Endodermal cell (in vitro differentiated cells): Measurements from ENCODE around the gene CEP112. TPM values are rescaled to one million over a fixed set of nuclear protein-coding genes. Genes with fewer than 3 reads are reported as not detected.

ENCODE experiments used
- DNase-seq: peaks from one replicate; pipeline ENCODE4 v3.0.0-alpha.2; 2017
- H3K27ac ChIP-seq: 2 replicates; pipeline ENCODE4 v1.5.1; 2013; ENCODE audit warnings: mild to moderate bottlenecking, low read depth, low read length, moderate library complexity
- H3K27me3 ChIP-seq: 2 replicates; pipeline ENCODE4 v1.6.1; 2013; ENCODE audit warnings: mild to moderate bottlenecking, low read length, moderate library complexity; ENCODE audit not compliant: insufficient read depth, control insufficient read depth, poor library complexity, severe bottlenecking
- H3K36me3 ChIP-seq: 2 replicates; pipeline ENCODE4 v1.7.0; 2013; ENCODE audit warnings: mild to moderate bottlenecking, low read length, moderate library complexity; ENCODE audit not compliant: control insufficient read depth, insufficient read depth
- H3K4me1 ChIP-seq: one replicate; pipeline ENCODE4 v1.7.0; 2013; ENCODE audit warnings: low read length; ENCODE audit not compliant: control insufficient read depth, insufficient read depth
- H3K4me3 ChIP-seq: 2 replicates; pipeline ENCODE4 v1.5.1; 2013; ENCODE audit warnings: mild to moderate bottlenecking, low read length, moderate library complexity
- H3K9ac ChIP-seq: 2 replicates; pipeline ENCODE4 v1.6.1; 2013; ENCODE audit warnings: mild to moderate bottlenecking, low read length, moderate library complexity; ENCODE audit not compliant: poor library complexity, severe bottlenecking; ENCODE audit errors: extremely low read depth
- H3K9me3 ChIP-seq: 2 replicates; pipeline ENCODE4 v1.6.1; 2013; ENCODE audit warnings: mild to moderate bottlenecking, low read length, moderate library complexity; ENCODE audit not compliant: control insufficient read depth
- H3K27ac Mint-ChIP-seq: 2 replicates; pipeline ENCODE4 v1.8.0; 2020; ENCODE audit warnings: mixed read lengths
- H3K27me3 Mint-ChIP-seq: 2 replicates; pipeline ENCODE4 v1.8.0; 2021; ENCODE audit warnings: mild to moderate bottlenecking, mixed read lengths; ENCODE audit not compliant: insufficient read depth
- H3K36me3 Mint-ChIP-seq: 2 replicates; pipeline ENCODE4 v1.8.0; 2020; ENCODE audit warnings: low read depth, mixed read lengths
- H3K4me1 Mint-ChIP-seq: 2 replicates; pipeline ENCODE4 v1.8.0; 2020; ENCODE audit warnings: mixed read lengths
- H3K4me3 Mint-ChIP-seq: 2 replicates; pipeline ENCODE4 v1.8.0; 2020; ENCODE audit warnings: mild to moderate bottlenecking, moderate library complexity, mixed read lengths
- H3K9me3 Mint-ChIP-seq: 2 replicates; pipeline ENCODE4 v1.8.0; 2020; ENCODE audit warnings: mild to moderate bottlenecking, mixed read lengths
- WGBS, 2 experiments: methylation state at CpG; one replicate each; pipeline versions ENCODE4 v1.1.5 to v1.1.7; 2013; ENCODE audit warnings: missing lambda C conversion rate in 2 of 2, mixed read lengths in 1 of 2; ENCODE audit not compliant: insufficient coverage in 1 of 2, insufficient read length in 1 of 2; 5-methylcytosine and 5-hydroxymethylcytosine counted together
- total RNA-seq, 2 donors: library from RNA; stranded (reverse); fragmentation: NEBNext Ultra II Directional in 1 of 2; extraction: Animal tissue kit (Norgen Biotek cat#: 25700) in 1 of 2; gene quantifications; 2 replicates in 1 of 2; 3 replicates in 1 of 2; pipeline ENCODE4 v1.2.1, GENCODE V29; 2021
- TF ChIP-seq, protein P1 (sequence below): fragments of 200-600 bp; sonication (generic); conservative IDR thresholded peaks from 2 replicates; pipeline ENCODE4 v1.5.0; 2021; ENCODE audit warnings: antibody characterized with exemption, mild to moderate bottlenecking

The CEP112 gene
- total RNA-seq, 2 donors from 2014 or later = 15.2 to 21.4 TPM

DNA sequence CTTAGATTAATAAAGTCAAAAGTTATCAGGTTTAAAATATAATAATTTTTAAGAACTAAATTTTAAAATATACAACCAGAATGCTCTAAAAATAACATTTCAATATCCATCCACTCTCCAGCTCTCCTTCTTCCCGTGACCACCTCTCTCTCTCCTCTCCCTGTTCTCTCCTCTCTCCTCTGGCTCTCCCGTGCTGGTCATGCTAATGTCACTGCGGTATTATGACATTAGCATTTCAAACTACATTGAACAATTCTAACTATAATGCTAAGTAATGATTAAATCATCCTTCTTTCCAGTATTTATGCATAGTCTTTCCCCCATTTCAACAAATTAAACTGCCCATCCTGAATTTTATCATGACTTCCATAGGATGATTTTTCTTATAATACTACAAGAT lies 154.7 kb downstream of the CEP112 start:
- H3K36me3 ChIP-seq = no peaks in the 10 kb centered on the region
- no peak overlapping the region for H3K9ac ChIP-seq
- Mint-ChIP-seq H3K27me3 (no peaks in the 10 kb centered on the region), H3K36me3 (peaks cover 4% of the 10 kb centered on the region), H3K9me3 (no peaks in the 10 kb centered on the region), H3K4me3 (no peak overlapping the region), H3K4me1 (no peaks in the 10 kb centered on the region), H3K27ac (no peak overlapping the region)
- 87 to 90% methylated on average over 2 to 3 of the region's 3 CpGs for WGBS, 2 experiments
- TF ChIP-seq, protein P1, sequence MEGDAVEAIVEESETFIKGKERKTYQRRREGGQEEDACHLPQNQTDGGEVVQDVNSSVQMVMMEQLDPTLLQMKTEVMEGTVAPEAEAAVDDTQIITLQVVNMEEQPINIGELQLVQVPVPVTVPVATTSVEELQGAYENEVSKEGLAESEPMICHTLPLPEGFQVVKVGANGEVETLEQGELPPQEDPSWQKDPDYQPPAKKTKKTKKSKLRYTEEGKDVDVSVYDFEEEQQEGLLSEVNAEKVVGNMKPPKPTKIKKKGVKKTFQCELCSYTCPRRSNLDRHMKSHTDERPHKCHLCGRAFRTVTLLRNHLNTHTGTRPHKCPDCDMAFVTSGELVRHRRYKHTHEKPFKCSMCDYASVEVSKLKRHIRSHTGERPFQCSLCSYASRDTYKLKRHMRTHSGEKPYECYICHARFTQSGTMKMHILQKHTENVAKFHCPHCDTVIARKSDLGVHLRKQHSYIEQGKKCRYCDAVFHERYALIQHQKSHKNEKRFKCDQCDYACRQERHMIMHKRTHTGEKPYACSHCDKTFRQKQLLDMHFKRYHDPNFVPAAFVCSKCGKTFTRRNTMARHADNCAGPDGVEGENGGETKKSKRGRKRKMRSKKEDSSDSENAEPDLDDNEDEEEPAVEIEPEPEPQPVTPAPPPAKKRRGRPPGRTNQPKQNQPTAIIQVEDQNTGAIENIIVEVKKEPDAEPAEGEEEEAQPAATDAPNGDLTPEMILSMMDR = no peak
- H3K27me3 ChIP-seq = no peaks in the 10 kb centered on the region
- no peak for DNase-seq
- no peaks in the 10 kb centered on the region for H3K4me1 ChIP-seq
- H3K9me3 ChIP-seq = no peaks in the 10 kb centered on the region
- H3K27ac ChIP-seq = no peak overlapping the region
- no peak overlapping the region for H3K4me3 ChIP-seq

DNA sequence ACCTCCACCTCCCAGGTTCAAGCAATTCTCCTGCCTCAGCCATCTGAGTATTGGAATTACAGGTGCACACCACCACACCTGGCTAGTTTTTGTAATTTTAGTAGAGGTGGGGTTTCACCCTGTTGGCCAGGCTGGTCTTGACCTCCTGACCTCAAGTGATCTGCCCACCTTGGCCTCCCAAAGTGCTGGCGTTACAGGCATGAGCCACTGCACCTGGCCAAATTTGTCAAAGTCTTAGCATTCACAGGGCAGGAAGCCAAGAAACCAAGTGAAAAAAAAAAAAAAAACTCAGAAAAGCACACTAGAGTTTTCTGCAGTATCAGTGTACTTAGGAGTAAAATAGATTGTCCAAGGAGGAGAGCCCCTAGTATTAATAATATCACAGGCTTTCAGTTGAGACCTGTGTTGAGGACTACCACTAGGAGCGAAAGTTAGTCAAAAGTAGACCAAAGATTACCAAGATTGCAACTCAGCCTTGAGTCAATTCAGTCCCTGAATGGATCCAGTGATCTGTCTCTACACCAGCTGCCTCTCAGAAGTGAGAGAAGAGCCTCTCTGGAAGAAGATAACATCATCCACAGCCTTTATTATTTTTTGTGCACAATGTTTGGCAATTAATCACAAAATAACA lies 159.7 kb downstream of the CEP112 start:
- Histone ChIP-seq H3K27me3 (no peaks in the 10 kb centered on the region), H3K36me3 (no peaks in the 10 kb centered on the region), H3K4me1 (no peaks in the 10 kb centered on the region), H3K4me3 (no peak overlapping the region), H3K9me3 (no peaks in the 10 kb centered on the region), H3K9ac (no peak overlapping the region), H3K27ac (no peak overlapping the region)
- H3K9me3 Mint-ChIP-seq = no peaks in the 10 kb centered on the region
- peaks cover 6% of the 10 kb centered on the region for H3K36me3 Mint-ChIP-seq
- no peak for DNase-seq
- H3K27ac Mint-ChIP-seq = no peak overlapping the region
- H3K27me3 Mint-ChIP-seq = no peaks in the 10 kb centered on the region
- 84 to 92% methylated on average over 2 of the region's 2 CpGs for WGBS, 2 experiments
- TF ChIP-seq, protein P1 = no peak
- no peaks in the 10 kb centered on the region for H3K4me1 Mint-ChIP-seq
- no peak overlapping the region for H3K4me3 Mint-ChIP-seq

DNA sequence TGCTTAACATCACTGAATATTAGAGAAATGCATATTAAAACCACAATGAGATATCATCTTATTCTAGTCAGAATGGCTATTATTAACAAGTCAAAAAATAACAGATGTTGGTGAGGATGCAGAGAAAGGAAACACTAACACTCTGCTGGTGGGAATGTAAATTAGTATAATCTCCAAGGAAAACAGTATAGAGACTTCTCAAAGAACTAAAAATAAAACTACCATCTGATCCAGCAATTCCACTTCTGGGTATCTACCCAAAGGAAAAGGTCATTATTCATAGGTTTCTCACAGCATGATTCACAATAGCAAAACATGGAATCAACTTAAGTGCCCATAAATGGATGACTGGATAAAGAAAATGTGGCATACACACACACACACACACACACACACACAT lies 166.4 kb downstream of the CEP112 start:
- TF ChIP-seq, protein P1 = no peak
- H3K9me3 ChIP-seq = peaks cover 25% of the 10 kb centered on the region
- no peaks in the 10 kb centered on the region for H3K27me3 Mint-ChIP-seq

More for the DNA sequence above, 166.4 kb downstream of the CEP112 start:
- Histone ChIP-seq H3K27ac (no peak overlapping the region), H3K9ac (no peak overlapping the region), H3K4me3 (no peak overlapping the region), H3K27me3 (no peaks in the 10 kb centered on the region), H3K36me3 (peaks cover 8% of the 10 kb centered on the region), H3K4me1 (no peaks in the 10 kb centered on the region)
- no peak overlapping the region for H3K27ac Mint-ChIP-seq
- no peak overlapping the region for H3K4me3 Mint-ChIP-seq
- DNase-seq = no peak
- H3K36me3 Mint-ChIP-seq = peaks cover 30% of the 10 kb centered on the region
- H3K9me3 Mint-ChIP-seq = peaks cover 25% of the 10 kb centered on the region
- H3K4me1 Mint-ChIP-seq = no peaks in the 10 kb centered on the region
